H1 (cell line): ENCODE measurements around the gene MFAP3. TPM values are rescaled to one million over a fixed set of nuclear protein-coding genes. Genes with fewer than 3 reads are reported as not detected.

Experiments used
- CTCF ChIA-PET: fragments of 300-600 bp; sonication (Branson Sonifier 250); formaldehyde crosslinking; loops from one replicate; lab custom pipeline; 2021; ENCODE audit not compliant: partially characterized antibody; lab: Charles Lee
- POLR2A ChIA-PET: fragments of 300-600 bp; sonication (Branson Sonifier 250); formaldehyde crosslinking; loops from one replicate; lab custom pipeline; 2021; ENCODE audit warnings: inconsistent platforms; ENCODE audit not compliant: partially characterized antibody; lab: Charles Lee
- DNase-seq, 2 experiments: peaks; one replicate each; pipeline versions ENCODE4 v3.0.0 to v3.0.0-alpha.2; 2010 to 2022; ENCODE audit warnings: low spot score in 2 of 2, low read depth in 1 of 2, mixed read lengths in 1 of 2
- FAIRE-seq: peaks from 2 replicates; lab custom pipeline; 2011; peaks lifted over from hg19 to GRCh38; lab: Jason Lieb, UNC
- H2AFZ ChIP-seq: 2 replicates; pipeline ENCODE4 v1.8.1; 2012; ENCODE audit warnings: low read length, inconsistent platforms
- H2AK5ac ChIP-seq: 2 replicates; pipeline ENCODE4 v1.6.1; 2013; ENCODE audit warnings: low read depth, low read length
- H2BK120ac ChIP-seq: replicated peaks from 2 replicates; pipeline ENCODE3; 2013; ENCODE audit warnings: low read depth, low read length, inconsistent platforms
- H2BK12ac ChIP-seq: 2 replicates; pipeline ENCODE4 v1.6.1; 2013; ENCODE audit warnings: low read depth, low read length
- H2BK15ac ChIP-seq: 2 replicates; pipeline ENCODE4 v1.6.1; 2013; ENCODE audit warnings: low read length
- H2BK20ac ChIP-seq: 2 replicates; pipeline ENCODE4 v1.6.1; 2013; ENCODE audit warnings: low read length
- H2BK5ac ChIP-seq: 2 replicates; pipeline ENCODE4 v1.6.1; 2013; ENCODE audit warnings: low read depth, low read length
- H3K14ac ChIP-seq: 2 replicates; pipeline ENCODE4 v1.6.1; 2013; ENCODE audit warnings: inconsistent platforms; ENCODE audit not compliant: insufficient read length
- H3K18ac ChIP-seq: 2 replicates; pipeline ENCODE4 v1.6.1; 2013; ENCODE audit warnings: low read length; ENCODE audit errors: extremely low read depth
- H3K23ac ChIP-seq: 2 replicates; pipeline ENCODE4 v1.6.1; 2013; ENCODE audit warnings: inconsistent platforms; ENCODE audit not compliant: insufficient read length
- H3K23me2 ChIP-seq: 2 replicates; pipeline ENCODE4 v1.6.1; 2013; ENCODE audit warnings: low read depth, low read length
- H3K27ac ChIP-seq: 2 replicates; pipeline ENCODE4 v1.6.1; 2011; ENCODE audit warnings: low read depth, low read length, inconsistent platforms
- H3K27me3 ChIP-seq, 4 experiments: replicated peaks in 1 of 4; 1 replicate in 1 of 4; 2 replicates in 3 of 4; pipeline versions ENCODE4 v1.6.1 to v1.8.1; 2011 to 2013; ENCODE audit warnings: low read length in 3 of 4, mild to moderate bottlenecking in 3 of 4, inconsistent platforms in 2 of 4, mixed read lengths in 2 of 4, moderate library complexity in 1 of 4; ENCODE audit not compliant: control insufficient read depth in 3 of 4, insufficient read depth in 3 of 4; ENCODE audit errors: extremely low read depth in 1 of 4
- H3K36me3 ChIP-seq, 4 experiments: 2 replicates each; pipeline versions ENCODE4 v1.6.1 to v1.8.1; 2011 to 2013; ENCODE audit warnings: mild to moderate bottlenecking in 4 of 4, low read length in 3 of 4, moderate library complexity in 2 of 4, control low read depth in 1 of 4, inconsistent platforms in 1 of 4; ENCODE audit not compliant: insufficient read depth in 4 of 4, control insufficient read depth in 2 of 4
- H3K4ac ChIP-seq: replicated peaks from 2 replicates; pipeline ENCODE3; 2013; ENCODE audit warnings: low read length, low read depth, mixed read lengths, inconsistent platforms; ENCODE audit not compliant: insufficient read length
- H3K4me1 ChIP-seq, 4 experiments: replicated peaks in 1 of 4; 1 replicate in 1 of 4; 2 replicates in 3 of 4; pipeline versions ENCODE4 v1.6.1 to v1.8.1; 2011 to 2013; ENCODE audit warnings: low read length in 3 of 4, inconsistent platforms in 2 of 4, mixed read lengths in 1 of 4; ENCODE audit not compliant: insufficient read depth in 4 of 4, control insufficient read depth in 3 of 4
- H3K4me2 ChIP-seq, 2 experiments: 2 replicates each; pipeline versions ENCODE4 v1.6.1 to v1.8.1; 2011 to 2013; ENCODE audit warnings: low read depth in 2 of 2, low read length in 2 of 2, control low read depth in 1 of 2, inconsistent platforms in 1 of 2, mild to moderate bottlenecking in 1 of 2; ENCODE audit not compliant: insufficient read depth in 1 of 2
- H3K4me3 ChIP-seq, 4 experiments: fragments of 200-600, 300-600 bp in 1 of 4; sonication (generic), shearing (Covaris generic), sonication (Bioruptor Twin) in 1 of 4; 2 replicates each; pipeline versions ENCODE4 v1.5.1 to v1.8.1; 2011 to 2016; ENCODE audit warnings: low read length in 4 of 4, low read depth in 3 of 4, control low read depth in 2 of 4, inconsistent platforms in 2 of 4, mild to moderate bottlenecking in 2 of 4, mixed read lengths in 1 of 4, moderate library complexity in 1 of 4; ENCODE audit not compliant: insufficient read depth in 2 of 4; ENCODE audit errors: extremely low read depth in 1 of 4
- H3K56ac ChIP-seq: replicated peaks from 2 replicates; pipeline ENCODE3; 2013; ENCODE audit warnings: low read depth, mild to moderate bottlenecking, mixed read lengths, low read length, inconsistent platforms; ENCODE audit not compliant: insufficient read length
- H3K79me1 ChIP-seq: 2 replicates; pipeline ENCODE4 v1.6.1; 2013; ENCODE audit warnings: low read depth, low read length, control low read depth
- H3K79me2 ChIP-seq, 2 experiments: 2 replicates each; pipeline versions ENCODE4 v1.6.1 to v1.8.1; 2012 to 2013; ENCODE audit warnings: low read length in 2 of 2, mild to moderate bottlenecking in 2 of 2, inconsistent platforms in 1 of 2; ENCODE audit not compliant: insufficient read depth in 2 of 2, control insufficient read depth in 1 of 2
- H3K9ac ChIP-seq, 4 experiments: replicated peaks in 1 of 4; 1 replicate in 1 of 4; 2 replicates in 3 of 4; pipeline versions ENCODE4 v1.6.1 to v1.8.1; 2011 to 2013; ENCODE audit warnings: low read depth in 3 of 4, low read length in 3 of 4, control low read depth in 2 of 4, mild to moderate bottlenecking in 2 of 4, moderate library complexity in 2 of 4, inconsistent platforms in 1 of 4; ENCODE audit errors: extremely low read depth in 1 of 4
- H3K9me3 ChIP-seq, 2 experiments: 2 replicates each; pipeline versions ENCODE4 v1.6.1 to v1.8.1; 2012 to 2013; ENCODE audit warnings: mild to moderate bottlenecking in 2 of 2, moderate library complexity in 2 of 2, control low read depth in 1 of 2, inconsistent platforms in 1 of 2, low read depth in 1 of 2, low read length in 1 of 2, mixed read lengths in 1 of 2; ENCODE audit not compliant: insufficient read depth in 2 of 2
- H4K20me1 ChIP-seq, 2 experiments: replicated peaks in 1 of 2; 2 replicates each; pipeline versions ENCODE3 to v1.8.1; 2011 to 2013; ENCODE audit warnings: inconsistent platforms in 2 of 2, low read length in 2 of 2, mild to moderate bottlenecking in 1 of 2; ENCODE audit not compliant: insufficient read depth in 2 of 2, control insufficient read depth in 1 of 2
- H4K5ac ChIP-seq: 2 replicates; pipeline ENCODE4 v1.6.1; 2013; ENCODE audit warnings: low read length, low read depth, mixed read lengths, inconsistent platforms; ENCODE audit not compliant: insufficient read length
- H4K8ac ChIP-seq: 2 replicates; pipeline ENCODE4 v1.8.0; 2013; ENCODE audit warnings: mild to moderate bottlenecking, moderate library complexity, low read length, inconsistent platforms; ENCODE audit not compliant: insufficient read depth; ENCODE audit errors: extremely low read depth
- H4K91ac ChIP-seq: replicated peaks from 2 replicates; pipeline ENCODE3; 2013; ENCODE audit warnings: low read length, mixed read lengths, inconsistent platforms; ENCODE audit not compliant: insufficient read length
- EP300 ChIP-seq, 2 experiments: IDR thresholded peaks; 1 replicate in 1 of 2; 2 replicates in 1 of 2; pipeline ENCODE4 v1.6.1; 2011 to 2012; ENCODE audit warnings: low read depth in 2 of 2, low read length in 2 of 2, mild to moderate bottlenecking in 2 of 2, borderline replicate concordance in 1 of 2, inconsistent platforms in 1 of 2, moderate library complexity in 1 of 2
- EZH2 ChIP-seq: fragments of 200-600 bp; sonication (generic); IDR thresholded peaks from 2 replicates; pipeline ENCODE4 v1.7.1; 2012; ENCODE audit warnings: low read depth, mild to moderate bottlenecking, moderate library complexity, low read length, inconsistent platforms; ENCODE audit not compliant: severe bottlenecking
- KDM5A ChIP-seq: fragments of 200-600 bp; IDR thresholded peaks from 2 replicates; pipeline ENCODE4 v1.7.1; 2012; ENCODE audit warnings: mild to moderate bottlenecking, low read length, inconsistent platforms, mixed read lengths
- RFX5 ChIP-seq: IDR thresholded peaks from 2 replicates; pipeline ENCODE4 v1.6.1; 2011; ENCODE audit warnings: low read depth, low read length, improper control_type of control experiment, borderline replicate concordance
- SP2 ChIP-seq: IDR thresholded peaks from 2 replicates; pipeline ENCODE4 v1.6.1; 2012; ENCODE audit warnings: mild to moderate bottlenecking, low read length, inconsistent platforms
- TCF12 ChIP-seq: IDR thresholded peaks from 2 replicates; pipeline ENCODE4 v1.6.1; 2011; ENCODE audit warnings: low read depth, mild to moderate bottlenecking, low read length
- polyA plus RNA-seq, 7 experiments: library from polyadenylated mRNA; depleted of rRNA in 3 of 7; stranded (reverse) in 5 of 7; unstranded in 2 of 7; fragments of >200 nt in 5 of 7; fragments of 200-250 nt in 2 of 7; gene quantifications; 1 replicate in 5 of 7; 2 replicates in 1 of 7; 4 replicates in 1 of 7; pipeline versions ENCODE4 v1.2.1 to v1.2.3, GENCODE V29; 2011 to 2013; ENCODE audit warnings: missing spikeins in 2 of 7, mixed read lengths in 2 of 7
- total RNA-seq: library from RNA; stranded (reverse); fragmentation: NEBNext Ultra II Directional; extraction: Animal tissue kit (Norgen Biotek cat#: 25700); gene quantifications from 2 replicates; pipeline ENCODE4 v1.2.1, GENCODE V29; 2021

MFAP3 gene
- total and polyA plus RNA-seq, 2 of the 8 experiments (the other 6 are each of a cell fraction or from before 2014, with no cell fraction given) = 13.7 to 27.0 TPM

- Histone ChIP-seq H3K9ac (no peak overlapping the region), H3K79me1 (no peaks in the 10 kb centered on the region), H2BK12ac (no peak overlapping the region), H2AK5ac (no peak overlapping the region), H2BK120ac (no peak overlapping the region), H3K56ac (no peak overlapping the region), H4K5ac (no peak overlapping the region), H3K23me2 (no peaks in the 10 kb centered on the region), H3K18ac (no peak overlapping the region), H3K27ac (no peak overlapping the region), H3K14ac (no peak overlapping the region), H4K91ac (no peak overlapping the region), H2BK20ac (no peak overlapping the region), H3K79me2 (no peaks in the 10 kb centered on the region), H4K8ac (no peak overlapping the region), H3K23ac (no peak overlapping the region), H2BK5ac (no peak overlapping the region), H3K4me1 (no peaks in the 10 kb centered on the region), H3K4ac (no peak overlapping the region), H4K20me1 (no peaks in the 10 kb centered on the region), H3K4me3 (no peak overlapping the region), H3K9me3 (no peaks in the 10 kb centered on the region; a peak in 1 of 4 replicates), H2AFZ (no peak overlapping the region), H3K36me3 (no peaks in the 10 kb centered on the region), H3K27me3 (no peaks in the 10 kb centered on the region), H2BK15ac (no peak overlapping the region), H3K4me2 (no peak overlapping the region)
- no peak for FAIRE-seq
- TF ChIP-seq SP2 = no peak
- no peak for TF ChIP-seq EP300 (IDR thresholded peaks at IDR 0.05; ENCODE audit: borderline replicate concordance in 1 of 2, low read depth in 2 of 2, low read length in 2 of 2)
- TF ChIP-seq EZH2 = no peak
- TF ChIP-seq RFX5 = no peak
- no peak for TF ChIP-seq KDM5A
- no peak for TF ChIP-seq TCF12
- ChIA-PET POLR2A (no interaction called here), CTCF (no interaction called here)
- DNase-seq = no peak
Observed at GRCh38 chr5:154000703-154001102, 38.1 kb upstream of the MFAP3 start.
